Subcutaneous adipose tissue (tissue), 4 donors: ENCODE measurements around the gene ABHD16A. TPM values are rescaled to one million over a fixed set of nuclear protein-coding genes. Genes with fewer than 3 reads are reported as not detected.

Experiments
- CTCF ChIP-seq: fragments of 450-650 bp; IDR thresholded peaks from one replicate; pipeline ENCODE4 v1.5.1; 2016; ENCODE audit warnings: low read depth, mild to moderate bottlenecking, control low read depth, antibody characterized with exemption, moderate library complexity
- total RNA-seq, 4 donors: library from RNA; depleted of rRNA; stranded (reverse); fragments of >200 nt; gene quantifications; one replicate each; pipeline ENCODE4 v1.1.0, GENCODE V29; 2016

Gene ABHD16A
- total RNA-seq, 4 donors from 2014 or later: 29.2 to 45.1 (median 35.6) TPM

DNA sequence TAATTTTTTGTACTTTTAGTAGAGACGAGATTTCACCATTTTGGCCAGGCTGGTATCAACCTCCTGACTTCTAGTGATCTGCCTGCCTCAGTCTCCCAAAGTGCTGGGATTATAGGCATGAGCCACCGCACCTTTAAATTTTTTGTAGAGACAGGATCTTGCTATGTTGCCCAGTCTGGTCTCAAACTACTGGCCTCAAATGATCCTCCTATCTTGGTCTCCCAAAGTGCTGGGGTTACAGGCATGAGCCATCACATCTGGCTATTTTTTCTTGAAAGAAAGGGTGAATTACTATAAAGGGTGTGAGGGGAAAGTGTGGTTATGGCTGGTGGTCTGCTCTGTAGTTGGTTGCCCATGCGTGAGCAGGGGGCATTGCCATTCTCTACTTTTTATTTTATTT lies 5.1 kb upstream of the ABHD16A start:
- TF ChIP-seq CTCF: no peak

DNA sequence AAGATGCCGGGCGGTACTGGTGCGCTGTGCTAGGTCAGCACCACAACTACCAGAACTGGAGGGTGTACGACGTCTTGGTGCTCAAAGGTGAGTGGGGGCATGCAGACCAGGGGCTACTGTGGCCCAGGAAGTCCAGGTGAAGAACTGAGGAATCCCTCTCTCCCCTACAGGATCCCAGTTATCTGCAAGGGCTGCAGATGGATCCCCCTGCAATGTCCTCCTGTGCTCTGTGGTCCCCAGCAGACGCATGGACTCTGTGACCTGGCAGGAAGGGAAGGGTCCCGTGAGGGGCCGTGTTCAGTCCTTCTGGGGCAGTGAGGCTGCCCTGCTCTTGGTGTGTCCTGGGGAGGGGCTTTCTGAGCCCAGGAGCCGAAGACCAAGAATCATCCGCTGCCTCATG lies 4.6 kb upstream of the ABHD16A start:
- TF ChIP-seq CTCF: no peak

DNA sequence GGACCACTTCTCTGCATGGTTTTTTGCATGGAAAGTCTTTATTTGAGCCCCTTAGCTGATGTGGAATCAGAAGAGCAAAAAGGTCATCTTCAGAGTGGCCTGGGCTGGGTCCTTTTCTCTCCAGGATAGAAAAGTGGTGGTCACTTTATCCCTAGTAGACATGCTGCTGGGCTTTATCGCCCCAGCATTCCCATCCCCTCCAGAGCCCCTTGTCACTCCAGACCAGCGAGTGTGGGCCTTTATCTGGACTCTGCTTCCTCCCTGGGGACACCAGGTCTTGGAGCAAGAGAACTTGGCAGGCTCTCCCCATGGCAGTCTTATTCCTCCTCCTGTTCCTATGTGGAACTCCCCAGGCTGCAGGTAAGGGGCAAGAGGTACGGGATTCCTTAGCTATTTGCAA lies 3.5 kb upstream of the ABHD16A start, which contains the start of gene LY6G6F:
Gene LY6G6F, plus strand, starts transcription at position 268 of the 400 bp plus-strand sequence. Its CDS starts 41 bp downstream, at position 309.
- TF ChIP-seq CTCF: no peak

- no peak for TF ChIP-seq CTCF
These were observed 2.8 kb upstream of the ABHD16A start for GRCh38 chr6:31705931-31706330.

GRCh38 chr6:31702405-31702818 lies 712 bp downstream of the ABHD16A start:
- no peak for TF ChIP-seq CTCF

- no peak for TF ChIP-seq CTCF
These were observed 1.3 kb downstream of the ABHD16A start for GRCh38 chr6:31701666-31702404.

- TF ChIP-seq CTCF: no peak
These were observed 2.3 kb downstream of the ABHD16A start for GRCh38 chr6:31700740-31701401.
